Activated CD4-positive, alpha-beta memory T cell treated with anti-CD3 and anti-CD28 coated beads, Interleukin-2, amount 10 ng/mL, durations not matched to agents 7 days and 5 days (primary cell): ENCODE results near the gene HOMER2. TPM values are rescaled to one million over a fixed set of nuclear protein-coding genes. Genes with fewer than 3 reads are reported as not detected.
"Not testable (repeated sequence)": the region's sequence is repeated elsewhere in the genome, so short reads cannot be mapped to it uniquely, and the experiment has no call there.

Source experiments
- CTCF ChIA-PET: fragments of 350-600 bp; sonication (Branson Sonifier 250); formaldehyde crosslinking; loops from one replicate; lab custom pipeline; 2021; ENCODE audit warnings: antibody characterized with exemption, inconsistent platforms; lab: Charles Lee
- POLR2A ChIA-PET: fragments of 350-600 bp; sonication (Branson Sonifier 250); formaldehyde crosslinking; loops from one replicate; lab custom pipeline; 2021; ENCODE audit warnings: antibody characterized with exemption; lab: Charles Lee
- DNase-seq: peaks from one replicate; pipeline ENCODE4 v3.0.0-alpha.2; 2020
- H3K27ac Mint-ChIP-seq: one replicate; pipeline ENCODE4 v1.8.0; 2021; ENCODE audit warnings: mild to moderate bottlenecking, mixed read lengths
- H3K27me3 Mint-ChIP-seq: one replicate; pipeline ENCODE4 v1.8.0; 2021; ENCODE audit warnings: mixed read lengths
- H3K36me3 Mint-ChIP-seq: one replicate; pipeline ENCODE4 v1.8.0; 2021; ENCODE audit warnings: low read depth, mixed read lengths
- H3K4me1 Mint-ChIP-seq: one replicate; pipeline ENCODE4 v1.8.0; 2021; ENCODE audit warnings: mixed read lengths
- H3K4me3 Mint-ChIP-seq: one replicate; pipeline ENCODE4 v1.8.0; 2021; ENCODE audit warnings: mild to moderate bottlenecking, mixed read lengths
- H3K9me3 Mint-ChIP-seq: one replicate; pipeline ENCODE4 v1.8.0; 2021; ENCODE audit warnings: mixed read lengths
- total RNA-seq, 2 experiments: library from RNA; stranded (reverse); gene quantifications; one replicate each; pipeline ENCODE4 v1.2.3, GENCODE V29; 2021

HOMER2 gene
- total RNA-seq = 10 to 100 TPM; 20.0 to 26.0 TPM

DNA sequence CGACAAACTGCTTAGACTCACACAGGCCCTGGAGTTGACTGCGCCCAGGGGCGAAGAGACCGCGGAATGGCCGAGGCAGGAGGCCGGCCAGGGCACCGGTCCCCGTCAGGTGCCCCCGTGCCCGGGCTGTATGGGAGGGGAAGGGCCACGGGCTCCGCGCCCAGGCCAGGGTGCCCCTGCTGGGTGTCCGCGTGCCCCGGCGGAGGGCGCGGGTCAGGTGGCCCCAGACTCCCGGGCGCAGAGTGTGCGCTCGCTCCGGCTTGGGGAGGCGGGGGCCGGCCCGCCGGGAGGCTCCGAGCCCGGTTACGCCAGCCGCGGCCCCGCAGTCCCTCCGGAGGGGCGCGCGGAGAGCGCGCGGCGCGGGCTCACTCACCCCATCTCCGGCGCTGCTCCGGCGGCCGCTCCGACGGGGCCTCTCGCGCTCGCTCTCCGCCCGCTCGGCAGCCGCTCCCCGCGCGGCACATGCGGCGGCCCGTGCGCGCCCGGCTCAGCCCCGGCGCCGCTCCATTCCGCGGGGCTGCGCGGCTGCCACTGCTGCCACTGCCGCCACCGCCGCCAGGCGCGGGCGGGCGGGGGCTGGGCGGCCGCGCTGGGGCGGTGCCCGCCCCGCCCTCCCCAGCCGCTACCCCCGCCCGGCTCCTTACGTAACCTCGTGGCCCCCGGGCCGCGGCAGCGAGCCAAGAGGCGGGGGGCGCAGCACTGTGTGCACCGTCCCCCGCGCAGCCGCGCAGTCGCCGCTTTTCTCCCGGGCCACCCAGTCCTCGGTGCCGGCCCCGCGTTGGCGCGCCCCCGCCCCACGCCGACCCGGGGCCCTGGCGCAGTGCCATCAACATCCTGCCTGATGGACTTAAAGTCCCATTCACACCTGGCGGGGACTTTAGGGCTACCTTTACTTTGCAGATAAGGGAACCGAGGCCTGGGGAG is at the start of gene HOMER2:
TSS of gene HOMER2 (minus strand) at position 563 of the 924 bp plus-strand sequence. CDS start at position 378, 185 bp downstream.
- Mint-ChIP-seq H3K4me1 (peaks cover 4% of the 10 kb centered on the region), H3K4me3 (peak within 1 kb of the TSS; percentile 63), H3K9me3 (no peaks in the 10 kb centered on the region), H3K36me3 (peaks cover 5% of the 10 kb centered on the region), H3K27ac (no peak within 1 kb of the TSS), H3K27me3 (peaks cover 17% of the 10 kb centered on the region)
- peak; percentile 22 for DNase-seq
- ChIA-PET POLR2A (interaction anchor here (1.1 kb wide), 1 partner anchor 14 kb away, joined by 3 read pairs; no protein-coding TSS in a partner anchor), CTCF (no interaction called here)

- not testable (repeated sequence) for DNase-seq, H3K36me3 Mint-ChIP-seq, H3K4me3 Mint-ChIP-seq, H3K9me3 Mint-ChIP-seq, H3K27ac Mint-ChIP-seq, H3K27me3 Mint-ChIP-seq, H3K4me1 Mint-ChIP-seq
- POLR2A ChIA-PET = interaction anchor here (1.0 to 2.6 kb wide), 6 partner anchors 10 to 460 kb away, joined by 3 to 18 read pairs (median 4); partner anchors contain the start of genes C15orf40 and RPS17
- CTCF ChIA-PET = interaction anchor here (0.8 to 2.4 kb wide), 17 partner anchors 9 to 470 kb away, joined by 3 to 61 read pairs (median 3); partner anchors contain the start of gene RAMAC
These were observed 48.1 kb upstream of the HOMER2 start for GRCh38 chr15:83000672-83001031.

GRCh38 chr15:82999905-83000671 is 47.6 kb upstream of the HOMER2 start:
- Mint-ChIP-seq H3K4me1 (peaks cover 8% of the 10 kb centered on the region), H3K27ac (no peak overlapping the region), H3K9me3 (no peaks in the 10 kb centered on the region), H3K36me3 (peaks cover 3% of the 10 kb centered on the region), H3K27me3 (no peaks in the 10 kb centered on the region), H3K4me3 (peak overlapping the region; percentile 57)
- POLR2A ChIA-PET = interaction anchor here (0.8 to 2.6 kb wide), 7 partner anchors 11 to 460 kb away, joined by 3 to 18 read pairs (median 4); partner anchors contain the start of genes C15orf40 and RPS17
- CTCF ChIA-PET = interaction anchor here (0.6 to 2.4 kb wide), 25 partner anchors 9 to 469 kb away, joined by 3 to 61 read pairs (median 3); partner anchors contain the start of genes C15orf40 and RAMAC
- DNase-seq = peak; percentile 44

- Mint-ChIP-seq H3K4me1 (peaks cover 8% of the 10 kb centered on the region), H3K9me3 (no peaks in the 10 kb centered on the region), H3K4me3 (no peak overlapping the region), H3K27ac (no peak overlapping the region), H3K36me3 (no peaks in the 10 kb centered on the region), H3K27me3 (no peaks in the 10 kb centered on the region)
- CTCF ChIA-PET = interaction anchor here (0.8 to 2.4 kb wide), 16 partner anchors 12 to 468 kb away, joined by 3 to 61 read pairs (median 4); partner anchors contain the start of genes C15orf40 and RAMAC
- POLR2A ChIA-PET = interaction anchor here (0.8 to 2.6 kb wide), 4 partner anchors 12 to 459 kb away, joined by 4 to 18 read pairs (median 6); partner anchors contain the start of genes C15orf40 and RPS17
- DNase-seq = no peak
These were observed 46.9 kb upstream of the HOMER2 start for GRCh38 chr15:82999426-82999825.

DNA sequence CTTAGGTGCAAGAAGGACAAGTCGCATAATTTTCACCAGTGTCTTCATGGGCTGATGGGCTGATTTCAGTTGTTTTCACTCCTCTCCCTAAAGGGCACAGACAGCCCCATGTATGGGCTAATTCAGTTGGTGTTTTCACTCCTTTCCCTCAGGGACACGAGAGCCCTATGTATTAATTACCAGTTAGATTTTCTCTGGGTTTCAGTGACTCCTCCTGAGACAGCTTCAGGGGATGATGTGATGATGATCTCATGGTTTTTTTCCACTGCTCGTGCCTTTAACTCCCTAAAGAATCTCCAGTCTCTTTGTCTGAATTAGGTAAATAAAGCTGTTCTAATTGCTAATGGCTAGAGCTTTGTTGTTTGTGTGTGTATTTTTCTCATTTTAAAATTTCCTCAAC is 43.4 kb upstream of the HOMER2 start:
- no peak overlapping the region for H3K27ac Mint-ChIP-seq
- H3K4me1 Mint-ChIP-seq = peaks cover 12% of the 10 kb centered on the region
- H3K36me3 Mint-ChIP-seq = peaks cover 3% of the 10 kb centered on the region
- ChIA-PET CTCF (interaction anchor here (0.9 kb wide), 1 partner anchor 15 kb away, joined by 3 read pairs; the partner anchor contains the start of gene C15orf40), POLR2A (no interaction called here)
- H3K4me3 Mint-ChIP-seq = no peak overlapping the region
- H3K9me3 Mint-ChIP-seq = no peaks in the 10 kb centered on the region
- no peak for DNase-seq
- no peaks in the 10 kb centered on the region for H3K27me3 Mint-ChIP-seq

GRCh38 chr15:82995076-82995475 is 42.6 kb upstream of the HOMER2 start:
- Mint-ChIP-seq H3K4me3 (no peak overlapping the region), H3K27ac (no peak overlapping the region), H3K27me3 (no peaks in the 10 kb centered on the region), H3K36me3 (peaks cover 8% of the 10 kb centered on the region), H3K9me3 (no peaks in the 10 kb centered on the region), H3K4me1 (peaks cover 7% of the 10 kb centered on the region)
- DNase-seq = no peak
- ChIA-PET CTCF (interaction anchor here (0.6 to 0.9 kb wide), 2 partner anchors 16 to 98 kb away, joined by 3 read pairs; partner anchors contain the start of gene C15orf40), POLR2A (no interaction called here)

DNA sequence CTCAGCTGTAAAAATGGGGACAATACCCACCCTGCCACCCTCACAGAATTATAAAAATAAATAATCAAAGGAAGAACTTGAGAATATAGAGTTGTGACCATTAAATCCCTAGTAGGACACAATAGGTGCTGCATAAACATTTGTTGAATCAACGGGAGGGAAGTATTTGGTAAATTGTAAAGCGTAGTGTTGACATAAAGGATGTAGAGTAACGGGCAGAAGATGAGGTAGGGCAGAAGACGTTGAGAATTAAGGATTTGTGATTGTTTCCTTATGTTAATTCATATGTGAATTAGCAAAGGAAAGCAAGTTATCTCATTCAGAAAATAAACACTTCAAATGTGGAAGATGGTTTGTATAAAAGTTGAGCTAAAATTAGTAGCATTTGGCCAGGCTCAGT is 40.6 kb upstream of the HOMER2 start:
- POLR2A ChIA-PET = no interaction called here
- Mint-ChIP-seq H3K36me3 (peaks cover 24% of the 10 kb centered on the region), H3K4me1 (peaks cover 13% of the 10 kb centered on the region), H3K27ac (no peak overlapping the region), H3K9me3 (no peaks in the 10 kb centered on the region), H3K4me3 (no peak overlapping the region), H3K27me3 (no peaks in the 10 kb centered on the region)
- no peak for DNase-seq
- CTCF ChIA-PET = interaction anchor here (0.7 to 1.2 kb wide), 2 partner anchors 68 to 143 kb away, joined by 4 to 6 read pairs; no protein-coding TSS in a partner anchor

DNA sequence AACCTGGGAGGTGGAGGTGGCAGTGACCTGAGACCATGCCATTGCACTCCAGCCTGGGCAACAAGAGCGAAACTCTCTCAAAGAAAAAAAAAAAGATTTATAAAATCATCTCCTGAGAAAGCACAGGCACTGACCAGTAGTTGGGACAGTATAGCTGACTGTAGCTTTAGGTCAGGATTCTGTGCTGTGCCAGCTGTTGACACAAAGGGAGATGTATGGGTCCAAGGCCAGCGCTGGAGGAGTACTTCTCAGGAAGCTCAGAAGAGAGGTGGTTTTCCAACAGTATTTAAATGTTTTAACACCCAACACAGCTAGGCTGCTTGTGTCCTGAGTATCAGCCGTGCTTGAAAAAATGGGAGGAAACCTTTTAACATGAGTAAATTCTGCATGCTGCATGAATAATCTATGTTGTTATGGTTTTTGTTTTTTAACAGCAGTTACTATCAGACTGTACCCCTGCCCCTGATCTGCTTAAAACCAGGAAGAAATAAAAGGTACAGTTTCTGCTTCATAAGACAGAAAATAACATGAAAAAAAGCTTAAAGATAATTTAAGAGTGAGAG is 40.0 kb upstream of the HOMER2 start:
- H3K9me3 Mint-ChIP-seq = no peaks in the 10 kb centered on the region
- ChIA-PET POLR2A (no interaction called here), CTCF (interaction anchor here (0.7 to 1.2 kb wide), 2 partner anchors 69 to 142 kb away, joined by 4 to 6 read pairs; no protein-coding TSS in a partner anchor)
- H3K4me1 Mint-ChIP-seq = peaks cover 16% of the 10 kb centered on the region
- H3K36me3 Mint-ChIP-seq = peaks cover 28% of the 10 kb centered on the region
- no peak overlapping the region for H3K27ac Mint-ChIP-seq
- DNase-seq = no peak
- no peaks in the 10 kb centered on the region for H3K27me3 Mint-ChIP-seq
- no peak overlapping the region for H3K4me3 Mint-ChIP-seq

DNA sequence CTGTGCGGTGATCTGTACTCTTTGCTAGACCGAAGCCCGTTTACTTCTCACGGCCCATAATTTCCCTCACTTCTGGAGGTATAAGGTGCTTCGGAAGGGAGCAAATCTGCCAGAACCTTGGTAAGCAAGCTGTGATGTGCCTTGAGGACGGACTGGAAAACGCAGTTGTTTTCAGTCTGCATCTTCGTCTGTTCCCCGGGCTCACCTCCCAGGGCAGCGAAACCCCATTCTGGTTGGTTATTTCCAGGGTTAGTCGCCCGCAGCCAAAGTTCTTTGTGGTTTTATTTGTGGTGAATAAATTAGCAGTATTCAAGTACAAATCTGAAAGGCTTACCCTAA is 33.9 kb upstream of the HOMER2 start:
- ChIA-PET POLR2A (interaction anchor here (0.8 to 2.9 kb wide), 20 partner anchors 14 to 450 kb away, joined by 3 to 29 read pairs (median 6); partner anchors contain the start of genes BTBD1, C15orf40, RPS17 and WHAMM), CTCF (interaction anchor here (0.6 to 3.6 kb wide), 9 partner anchors 14 to 446 kb away, joined by 3 to 22 read pairs (median 6); partner anchors contain the start of genes C15orf40 and RPS17)
- peaks cover 37% of the 10 kb centered on the region for H3K4me1 Mint-ChIP-seq
- peak overlapping the region; percentile 95 for H3K4me3 Mint-ChIP-seq
- DNase-seq = no peak
- no peaks in the 10 kb centered on the region for H3K27me3 Mint-ChIP-seq
- peaks cover 40% of the 10 kb centered on the region for H3K36me3 Mint-ChIP-seq
- no peaks in the 10 kb centered on the region for H3K9me3 Mint-ChIP-seq
- H3K27ac Mint-ChIP-seq = peak overlapping the region; percentile 91

GRCh38 chr15:82985688-82986441 is 33.3 kb upstream of the HOMER2 start, which contains the start of gene RAMAC:
Gene RAMAC (plus strand): TSS chr15:82986210. CDS start chr15:82989019, 2,809 bp downstream.
- H3K4me1 Mint-ChIP-seq = peaks cover 37% of the 10 kb centered on the region
- CTCF ChIA-PET = interaction anchor here (1.0 to 3.6 kb wide), 8 partner anchors 14 to 455 kb away, joined by 3 to 22 read pairs (median 7); partner anchors contain the start of genes C15orf40 and RPS17
- H3K4me3 Mint-ChIP-seq = peak within 1 kb of the TSS; percentile 95
- POLR2A ChIA-PET = interaction anchor here (0.8 to 2.9 kb wide), 21 partner anchors 14 to 450 kb away, joined by 3 to 29 read pairs (median 7); partner anchors contain the start of genes BTBD1, C15orf40, RPS17 and WHAMM
- H3K9me3 Mint-ChIP-seq = no peaks in the 10 kb centered on the region
- H3K36me3 Mint-ChIP-seq = peaks cover 39% of the 10 kb centered on the region
- peak; percentile 93 for DNase-seq
- no peaks in the 10 kb centered on the region for H3K27me3 Mint-ChIP-seq
- peak within 1 kb of the TSS; percentile 91 for H3K27ac Mint-ChIP-seq

DNA sequence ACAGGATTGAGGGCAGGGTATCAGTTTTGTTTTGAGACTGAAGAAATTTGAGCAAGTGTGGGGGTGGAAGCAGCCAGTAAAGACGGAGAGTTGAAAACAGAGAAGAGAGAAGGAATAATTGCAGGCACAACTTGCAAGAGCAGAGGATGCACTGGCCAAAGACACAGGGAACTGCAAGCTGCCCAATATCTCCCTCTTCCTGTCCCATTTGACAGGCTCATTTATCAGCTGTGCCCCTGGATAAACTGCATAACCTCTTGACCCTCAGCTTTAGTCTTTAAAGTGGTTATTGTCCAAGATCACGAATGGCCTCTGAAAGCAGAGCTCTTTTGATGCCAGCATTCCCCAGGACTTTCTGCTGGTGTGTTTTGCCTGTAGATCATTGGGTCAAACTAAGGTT is 28.5 kb upstream of the HOMER2 start:
- Mint-ChIP-seq H3K27ac (no peak overlapping the region), H3K27me3 (no peaks in the 10 kb centered on the region), H3K36me3 (peaks cover 6% of the 10 kb centered on the region), H3K4me3 (no peak overlapping the region), H3K4me1 (peaks cover 15% of the 10 kb centered on the region), H3K9me3 (no peaks in the 10 kb centered on the region)
- DNase-seq = no peak
- ChIA-PET CTCF (no interaction called here), POLR2A (no interaction called here)
